ENCODE results near the gene SLC25A29.

GRCh38 chr14:100304825-100305323 is 1.4 kb downstream of the SLC25A29 start:
- TF ChIP-seq POLR2A (IDR thresholded peaks at IDR 0.05; ENCODE audit: extremely low read depth, insufficient read length), result no peak
- no peak for TF ChIP-seq CTCF (IDR thresholded peaks at IDR 0.05; ENCODE audit: low read depth, low read length)
- TF ChIP-seq MAX (IDR thresholded peaks at IDR 0.05; ENCODE audit: low read depth, low read length), result no peak
- no peak for TF ChIP-seq MYC (IDR thresholded peaks at IDR 0.05; ENCODE audit: low read depth, low read length)
